ENCODE data around the gene ZNF277.

DNA sequence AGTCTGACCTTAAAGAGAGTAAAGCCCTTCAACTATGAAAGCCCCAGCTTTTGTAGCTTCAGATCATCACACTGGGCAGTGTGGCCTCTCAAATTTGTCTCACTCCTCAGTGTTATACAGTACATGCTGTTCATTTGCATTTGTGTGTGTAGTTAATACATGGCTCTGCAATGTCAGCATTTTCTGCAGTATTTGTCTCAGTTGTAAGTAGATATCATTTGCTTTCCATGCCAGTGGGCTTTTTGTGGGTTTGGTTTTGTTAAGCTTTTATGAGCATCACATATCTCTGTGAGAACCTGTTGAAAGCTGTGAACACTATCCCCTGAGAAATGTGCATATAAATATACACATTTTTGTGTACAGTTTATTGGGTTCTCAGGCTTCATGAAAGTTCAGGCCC is 57.0 kb downstream of the ZNF277 start:
- TF ChIP-seq CTCF (optimal IDR thresholded peaks at IDR 0.05 in 1 of 3, IDR thresholded peaks at IDR 0.05 in 1 of 3, conservative IDR thresholded peaks at IDR 0.05 in 1 of 3; ENCODE audit: extremely low read depth in 1 of 3, insufficient read depth in 2 of 3, low read length in 3 of 3) (no peak), EZH2 (IDR thresholded peaks at IDR 0.05; ENCODE audit: low read length) (no peak)
